Activated naive CD8-positive, alpha-beta T cell treated with anti-CD3 and anti-CD28 coated beads, Interleukin-2, amount 10 ng/mL, durations not matched to agents 7 days and 5 days (primary cell): ENCODE measurements around the gene SCN9A. TPM values are rescaled to one million over a fixed set of nuclear protein-coding genes. Genes with fewer than 3 reads are reported as not detected.

Experiments
- ATAC-seq: fragments of 150-1000 bp; cut with Tn5 transposase; one replicate; pipeline ENCODE4 v1.10.0; 2021; ENCODE audit warnings: low read depth, moderate library complexity
- POLR2A ChIA-PET: fragments of 350-600 bp; sonication (Branson Sonifier 250); formaldehyde crosslinking; loops from one replicate; lab custom pipeline; 2021; ENCODE audit warnings: antibody characterized with exemption; lab: Charles Lee
- DNase-seq: peaks from one replicate; pipeline ENCODE4 v3.0.0; 2021
- H3K27ac Mint-ChIP-seq: one replicate; pipeline ENCODE4 v1.8.0; 2022; ENCODE audit warnings: mild to moderate bottlenecking, mixed read lengths
- H3K27me3 Mint-ChIP-seq: one replicate; pipeline ENCODE4 v1.8.0; 2022; ENCODE audit warnings: mild to moderate bottlenecking, moderate library complexity, mixed read lengths
- H3K36me3 Mint-ChIP-seq: one replicate; pipeline ENCODE4 v1.8.0; 2021; ENCODE audit warnings: mild to moderate bottlenecking, mixed read lengths
- H3K4me1 Mint-ChIP-seq: one replicate; pipeline ENCODE4 v1.8.0; 2021; ENCODE audit warnings: mixed read lengths
- H3K4me3 Mint-ChIP-seq: one replicate; pipeline ENCODE4 v1.8.0; 2022; ENCODE audit warnings: mild to moderate bottlenecking, moderate library complexity, mixed read lengths
- H3K9me3 Mint-ChIP-seq: one replicate; pipeline ENCODE4 v1.8.0; 2021; ENCODE audit warnings: mixed read lengths
- total RNA-seq, 2 experiments: library from RNA; stranded (reverse); gene quantifications; one replicate each; pipeline ENCODE4 v1.2.3, GENCODE V29; 2021

SCN9A gene
- total RNA-seq, 2 experiments from 2014 or later, result not detected

DNA sequence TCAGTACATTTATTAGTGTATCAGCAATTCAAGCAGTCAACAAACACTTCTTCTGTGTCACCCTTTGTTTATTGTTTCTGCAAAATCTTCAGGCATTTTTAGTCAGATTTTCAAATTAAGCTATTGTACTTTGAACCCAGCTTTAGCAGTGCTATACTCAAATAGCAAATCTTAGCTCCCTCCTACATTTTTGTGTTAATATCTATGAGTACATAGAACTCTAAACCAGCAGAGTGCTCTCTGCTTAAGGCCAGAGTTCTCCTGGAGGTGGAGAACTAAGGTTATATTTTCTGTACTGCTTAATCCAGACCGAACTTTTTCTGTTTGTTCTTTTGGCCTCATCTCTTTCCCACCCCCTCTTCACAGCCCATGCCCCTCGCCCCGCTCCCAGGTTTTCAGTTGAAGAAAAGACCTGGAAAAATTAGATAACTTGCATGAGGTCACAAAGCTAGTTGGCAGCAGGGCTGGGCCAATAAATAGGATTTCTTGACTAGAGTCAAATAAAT is 218.7 kb downstream of the SCN9A start:
- no peak for ATAC-seq
- POLR2A ChIA-PET, result no interaction called here
- Mint-ChIP-seq H3K4me3 (no peak overlapping the region), H3K9me3 (no peaks in the 10 kb centered on the region), H3K4me1 (no peaks in the 10 kb centered on the region), H3K27me3 (peaks cover 3% of the 10 kb centered on the region), H3K36me3 (no peaks in the 10 kb centered on the region), H3K27ac (no peak overlapping the region)
- no peak for DNase-seq

DNA sequence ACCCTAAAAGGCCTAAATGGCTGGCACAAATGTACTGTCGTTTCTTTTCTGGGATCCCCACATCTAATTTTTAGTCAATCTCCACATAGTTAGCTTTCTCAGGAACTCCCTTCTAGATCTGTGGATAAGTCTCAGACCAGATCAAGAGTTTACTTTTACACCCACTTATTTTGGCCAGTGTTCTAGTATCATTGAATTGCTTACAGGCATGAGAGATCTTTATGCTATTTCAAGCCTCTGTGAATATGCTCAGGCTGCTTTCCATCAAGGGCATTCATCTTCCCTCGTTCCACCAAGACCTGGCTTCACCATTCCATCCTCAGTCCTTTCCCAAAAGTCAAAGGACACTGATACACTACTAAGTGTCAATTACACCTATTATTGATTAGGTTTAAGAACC is 220.2 kb downstream of the SCN9A start:
- no peaks in the 10 kb centered on the region for H3K9me3 Mint-ChIP-seq
- H3K4me1 Mint-ChIP-seq, result no peaks in the 10 kb centered on the region

DNA sequence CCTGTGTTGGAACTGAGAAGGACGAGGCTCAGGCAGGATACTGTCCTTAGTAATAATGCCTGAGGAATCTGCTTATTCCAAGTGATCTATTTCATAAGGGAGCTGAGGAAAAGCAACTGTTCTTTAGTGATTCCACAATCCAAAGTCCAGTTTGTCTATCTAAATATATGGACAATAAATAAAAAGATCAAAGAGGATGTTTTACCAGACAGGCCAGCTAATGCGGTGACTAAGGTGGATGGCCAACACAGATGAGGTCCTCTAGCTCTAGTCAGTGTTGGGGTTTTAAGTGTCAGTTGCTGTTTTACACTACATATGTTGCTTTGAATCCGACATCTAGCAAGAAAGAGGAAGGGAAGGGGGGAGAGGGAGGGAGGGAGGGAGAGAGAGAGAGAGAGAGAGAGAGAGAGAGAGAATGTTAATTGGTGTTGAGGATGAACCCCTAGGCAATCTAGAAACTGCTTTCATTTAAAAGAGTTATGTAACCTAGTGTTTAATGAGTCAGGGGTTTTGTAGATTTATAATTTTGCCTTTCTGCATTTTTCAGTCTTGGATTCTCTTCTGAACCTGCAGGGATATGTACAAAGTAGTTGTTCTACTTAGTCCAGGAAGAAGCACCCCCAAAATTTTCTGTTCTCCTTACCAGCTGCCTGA is 220.9 kb downstream of the SCN9A start:
- H3K27me3 Mint-ChIP-seq, result peaks cover 3% of the 10 kb centered on the region
- POLR2A ChIA-PET, result no interaction called here

More for the DNA sequence above, 220.2 kb downstream of the SCN9A start:
- no peak for ATAC-seq
- Mint-ChIP-seq H3K36me3 (no peaks in the 10 kb centered on the region), H3K27me3 (peaks cover 3% of the 10 kb centered on the region), H3K27ac (no peak overlapping the region), H3K4me3 (no peak overlapping the region)
- no peak for DNase-seq
- POLR2A ChIA-PET, result no interaction called here

GRCh38 chr2:166152064-166152463 is 223.7 kb downstream of the SCN9A start:
- no peak for DNase-seq
- Mint-ChIP-seq H3K4me3 (no peak overlapping the region), H3K27ac (no peak overlapping the region), H3K36me3 (no peaks in the 10 kb centered on the region), H3K9me3 (no peaks in the 10 kb centered on the region), H3K27me3 (peaks cover 3% of the 10 kb centered on the region), H3K4me1 (no peaks in the 10 kb centered on the region)
- POLR2A ChIA-PET, result no interaction called here
- no peak for ATAC-seq

More for the DNA sequence above, 220.9 kb downstream of the SCN9A start:
- DNase-seq (no peak), ATAC-seq (no peak)
- Mint-ChIP-seq H3K4me3 (no peak overlapping the region), H3K4me1 (no peaks in the 10 kb centered on the region), H3K9me3 (no peaks in the 10 kb centered on the region), H3K27ac (no peak overlapping the region), H3K36me3 (no peaks in the 10 kb centered on the region)

GRCh38 chr2:166148500-166149400 is 227.0 kb downstream of the SCN9A start:
- DNase-seq, result no peak
- Mint-ChIP-seq H3K27me3 (no peaks in the 10 kb centered on the region), H3K9me3 (no peaks in the 10 kb centered on the region), H3K4me3 (no peak overlapping the region), H3K4me1 (no peaks in the 10 kb centered on the region), H3K27ac (no peak overlapping the region), H3K36me3 (no peaks in the 10 kb centered on the region)
- no peak for ATAC-seq
- POLR2A ChIA-PET, result no interaction called here

DNA sequence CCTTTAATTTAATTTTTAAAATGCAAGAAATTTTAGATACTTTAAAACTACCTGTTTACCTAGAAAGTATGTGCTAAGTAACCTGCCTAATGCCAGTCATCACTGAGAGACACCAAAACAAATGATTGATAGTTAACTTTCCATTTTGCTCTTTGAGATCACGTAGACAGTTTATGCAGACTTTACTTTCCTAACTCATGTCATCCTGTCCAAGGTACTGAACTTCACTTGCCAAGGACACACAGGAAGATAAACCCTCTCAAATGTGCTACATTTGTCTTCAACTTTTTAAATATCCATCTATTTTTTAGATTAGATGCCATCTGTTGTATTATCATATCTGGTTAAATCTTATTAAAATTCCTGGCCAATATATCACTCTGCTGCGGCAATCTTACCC is 227.9 kb downstream of the SCN9A start:
- no peaks in the 10 kb centered on the region for H3K36me3 Mint-ChIP-seq
- no peak overlapping the region for H3K4me3 Mint-ChIP-seq
- H3K27ac Mint-ChIP-seq, result no peak overlapping the region
- H3K4me1 Mint-ChIP-seq, result no peaks in the 10 kb centered on the region
- POLR2A ChIA-PET, result no interaction called here
- no peak for DNase-seq
- H3K9me3 Mint-ChIP-seq, result no peaks in the 10 kb centered on the region
- ATAC-seq, result no peak
- H3K27me3 Mint-ChIP-seq, result no peaks in the 10 kb centered on the region

Other genes with a start within 250 kb of the SCN9A start
- gene SCN1A, start 247.9 kb downstream of the SCN9A start, total RNA-seq, result not detected
- gene SCN7A, start 118.3 kb upstream of the SCN9A start, total RNA-seq, result not detected